Lower leg skin (tissue), 3 donors: ENCODE measurements around the gene HAO1.

ENCODE experiments used
- CTCF ChIP-seq, 3 donors: fragments of 450-650 bp; IDR thresholded peaks; one replicate each; pipeline ENCODE4 v1.5.1; 2016; ENCODE audit warnings: antibody characterized with exemption in 3 of 3, mild to moderate bottlenecking in 3 of 3, moderate library complexity in 2 of 3
- POLR2A ChIP-seq, 2 donors: fragments of 450-650 bp; IDR thresholded peaks; one replicate each; pipeline ENCODE4 v1.6.1; 2016 to 2017; ENCODE audit warnings: antibody characterized with exemption in 2 of 2, mild to moderate bottlenecking in 1 of 2, moderate library complexity in 1 of 2

- no peak for TF ChIP-seq CTCF (IDR thresholded peaks at IDR 0.05)
- TF ChIP-seq POLR2A (IDR thresholded peaks at IDR 0.05) = no peak
Measured at GRCh38 chr20:7943891-7944290, 3.6 kb upstream of the HAO1 start.
